ENCODE measurements around the gene PLD4. TPM values are rescaled to one million over a fixed set of nuclear protein-coding genes. Genes with fewer than 3 reads are reported as not detected.

Gene PLD4
- total RNA-seq, 2 donors from 2014 or later, result not detected

DNA sequence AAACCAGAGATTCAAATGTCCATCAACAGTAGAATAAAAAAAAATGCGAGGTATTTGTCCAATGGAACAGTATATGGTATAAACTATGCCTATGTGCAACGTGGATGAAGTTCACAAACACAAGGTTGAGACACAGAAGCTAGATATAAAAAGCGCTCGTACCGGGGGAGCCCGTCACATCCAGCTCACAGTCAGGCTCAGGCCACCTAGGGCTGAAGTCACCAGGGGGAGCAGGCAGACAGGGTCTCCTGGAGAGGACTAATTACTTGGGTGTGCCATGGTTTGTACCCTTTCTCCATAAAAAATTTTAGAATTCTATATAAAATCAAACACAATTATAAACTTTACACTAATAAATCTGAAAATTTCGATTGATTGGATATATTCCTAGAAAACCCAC lies 39.9 kb downstream of the PLD4 start:
- peaks cover 3% of the 10 kb centered on the region for H3K4me1 Mint-ChIP-seq
- H3K27me3 Mint-ChIP-seq (ENCODE audit: insufficient read depth), result peaks cover 15% of the 10 kb centered on the region
- 92 to 96% methylated on average over 6 to 7 of the region's 7 CpGs for WGBS, 2 experiments (ENCODE audit: insufficient coverage in 1 of 2, insufficient read length in 1 of 2)
- Histone ChIP-seq H3K4me1 (ENCODE audit: control insufficient read depth, insufficient read depth, low read length) (no peaks in the 10 kb centered on the region), H3K9ac (ENCODE audit: extremely low read depth, low read length, poor library complexity, severe bottlenecking) (no peak overlapping the region), H3K9me3 (ENCODE audit: control insufficient read depth, low read length) (no peaks in the 10 kb centered on the region), H3K27ac (ENCODE audit: low read depth, low read length) (no peak overlapping the region), H3K36me3 (ENCODE audit: control insufficient read depth, insufficient read depth, low read length) (no peaks in the 10 kb centered on the region), H3K4me3 (ENCODE audit: low read length) (no peak overlapping the region), H3K27me3 (ENCODE audit: control insufficient read depth, insufficient read depth, low read length, poor library complexity, severe bottlenecking) (no peaks in the 10 kb centered on the region)
- DNase-seq, result no peak
- no peaks in the 10 kb centered on the region for H3K36me3 Mint-ChIP-seq (ENCODE audit: low read depth)
- H3K4me3 Mint-ChIP-seq, result no peak overlapping the region
- no peaks in the 10 kb centered on the region for H3K9me3 Mint-ChIP-seq
- no peak overlapping the region for H3K27ac Mint-ChIP-seq
- no peak for TF ChIP-seq CTCF (conservative IDR thresholded peaks at IDR 0.05)

DNA sequence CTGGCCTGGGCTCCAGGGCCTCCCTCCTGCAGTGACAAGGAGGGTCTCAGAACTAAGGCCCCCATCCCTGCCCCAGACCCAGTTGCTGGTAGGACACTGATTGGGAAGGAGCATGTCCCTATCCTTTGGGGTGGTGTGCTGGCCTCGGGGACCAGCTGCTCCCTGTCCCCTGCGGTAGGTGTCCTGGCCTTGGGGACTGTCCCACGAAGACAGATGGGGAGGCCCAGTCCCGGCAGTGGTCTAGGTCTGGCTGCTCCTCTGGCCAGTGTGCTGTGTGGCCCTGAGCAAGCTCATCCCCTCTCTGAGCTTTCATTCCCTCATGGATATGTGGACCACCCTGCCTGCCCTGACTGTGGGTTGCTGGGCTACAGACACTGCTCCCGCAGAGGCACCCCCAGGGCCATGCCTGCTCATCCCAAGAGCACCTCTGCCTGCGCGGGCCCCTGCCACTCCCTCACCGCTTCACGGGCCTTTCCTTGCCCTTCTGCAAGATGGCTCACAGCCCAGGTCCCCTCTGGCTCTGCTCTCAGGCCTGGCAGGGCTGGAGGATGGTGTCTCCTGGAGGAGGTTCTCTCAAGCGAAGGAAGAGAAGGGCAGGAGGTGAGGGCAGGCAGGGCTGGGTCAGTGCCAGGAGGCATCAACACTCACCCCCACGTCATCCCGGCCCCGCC lies 41.0 kb downstream of the PLD4 start:
- no peak overlapping the region for H3K4me3 ChIP-seq (ENCODE audit: low read length)
- WGBS, 2 experiments (ENCODE audit: insufficient coverage in 1 of 2, insufficient read length in 1 of 2), result 90 to 91% methylated on average over 4 to 13 of the region's 13 CpGs
- Mint-ChIP-seq H3K27ac (no peak overlapping the region), H3K4me3 (no peak overlapping the region), H3K27me3 (ENCODE audit: insufficient read depth) (peaks cover 12% of the 10 kb centered on the region), H3K36me3 (ENCODE audit: low read depth) (no peaks in the 10 kb centered on the region), H3K4me1 (peaks cover 3% of the 10 kb centered on the region), H3K9me3 (no peaks in the 10 kb centered on the region)
- no peaks in the 10 kb centered on the region for H3K36me3 ChIP-seq (ENCODE audit: control insufficient read depth, insufficient read depth, low read length)
- DNase-seq, result no peak
- H3K9ac ChIP-seq (ENCODE audit: extremely low read depth, low read length, poor library complexity, severe bottlenecking), result no peak overlapping the region
- H3K27ac ChIP-seq (ENCODE audit: low read depth, low read length), result no peak overlapping the region
- no peaks in the 10 kb centered on the region for H3K4me1 ChIP-seq (ENCODE audit: control insufficient read depth, insufficient read depth, low read length)
- no peaks in the 10 kb centered on the region for H3K9me3 ChIP-seq (ENCODE audit: control insufficient read depth, low read length)
- no peaks in the 10 kb centered on the region for H3K27me3 ChIP-seq (ENCODE audit: control insufficient read depth, insufficient read depth, low read length, poor library complexity, severe bottlenecking)
- TF ChIP-seq CTCF (conservative IDR thresholded peaks at IDR 0.05), result no peak

- 87 to 96% methylated on average over 4 to 9 of the region's 9 CpGs for WGBS, 2 experiments (ENCODE audit: insufficient coverage in 1 of 2, insufficient read length in 1 of 2)
Observed at GRCh38 chr14:104966261-104966865, 41.7 kb downstream of the PLD4 start.

More at GRCh38 chr14:104966261-104966865, 41.7 kb downstream of the PLD4 start:
- no peak for TF ChIP-seq CTCF (conservative IDR thresholded peaks at IDR 0.05)
- H3K4me1 ChIP-seq (ENCODE audit: control insufficient read depth, insufficient read depth, low read length), result no peaks in the 10 kb centered on the region
- Mint-ChIP-seq H3K9me3 (no peaks in the 10 kb centered on the region), H3K27me3 (ENCODE audit: insufficient read depth) (peaks cover 12% of the 10 kb centered on the region), H3K36me3 (ENCODE audit: low read depth) (no peaks in the 10 kb centered on the region), H3K4me1 (peaks cover 3% of the 10 kb centered on the region), H3K27ac (no peak overlapping the region), H3K4me3 (no peak overlapping the region)
- no peak for DNase-seq
- no peak overlapping the region for H3K27ac ChIP-seq (ENCODE audit: low read depth, low read length)
- H3K27me3 ChIP-seq (ENCODE audit: control insufficient read depth, insufficient read depth, low read length, poor library complexity, severe bottlenecking), result no peaks in the 10 kb centered on the region
- no peak overlapping the region for H3K9ac ChIP-seq (ENCODE audit: extremely low read depth, low read length, poor library complexity, severe bottlenecking)
- H3K9me3 ChIP-seq (ENCODE audit: control insufficient read depth, low read length), result no peaks in the 10 kb centered on the region
- H3K4me3 ChIP-seq (ENCODE audit: low read length), result no peak overlapping the region
- H3K36me3 ChIP-seq (ENCODE audit: control insufficient read depth, insufficient read depth, low read length), result no peaks in the 10 kb centered on the region
